ENCODE measurements around the gene TAF3.
"Not testable (repeated sequence)": the region's sequence is repeated elsewhere in the genome, so short reads cannot be mapped to it uniquely, and the experiment has no call there.

Gene TAF3

DNA sequence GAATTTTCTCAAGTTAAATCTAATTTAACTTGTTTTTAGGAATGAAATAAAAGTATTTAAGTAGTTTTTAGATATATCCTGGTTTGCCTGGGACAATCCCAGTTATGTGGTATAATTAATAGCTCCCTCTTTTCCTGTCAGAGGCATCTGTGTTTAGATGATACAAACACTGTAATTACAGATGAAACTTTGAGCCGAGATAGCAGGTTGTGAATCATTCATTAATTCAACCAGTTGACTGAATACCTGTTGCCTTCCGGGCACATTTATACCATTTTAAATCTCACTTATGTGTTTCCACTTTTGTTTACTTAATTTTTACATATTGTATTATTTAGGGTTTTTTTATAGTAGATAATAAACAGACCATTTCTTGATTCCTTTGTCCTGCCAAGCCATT, 154.1 kb downstream of the TAF3 start:
- DNase-seq, result no peak

GRCh38 chr10:7980196-7980595, 161.9 kb downstream of the TAF3 start:
- DNase-seq, result no peak

DNA sequence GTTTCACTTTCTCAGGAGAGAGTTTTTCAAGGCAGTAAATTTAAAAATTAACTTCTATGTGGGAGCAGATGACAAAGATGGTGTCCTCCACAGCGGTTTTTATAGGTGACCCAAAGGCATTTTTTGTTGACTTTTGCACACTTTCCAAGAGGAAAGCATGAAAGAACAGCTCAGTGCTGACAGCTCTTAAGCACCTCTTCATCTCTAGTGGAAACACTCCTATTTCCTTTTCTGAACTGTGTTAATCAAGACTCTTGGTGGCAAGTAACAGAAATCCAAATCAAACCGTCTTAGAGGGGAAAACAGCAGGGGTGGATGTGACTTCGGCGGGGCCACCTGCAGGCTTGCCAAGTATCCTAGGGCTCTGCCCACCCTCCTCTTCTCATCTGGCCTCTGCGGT, 164.4 kb downstream of the TAF3 start:
- no peak for DNase-seq

DNA sequence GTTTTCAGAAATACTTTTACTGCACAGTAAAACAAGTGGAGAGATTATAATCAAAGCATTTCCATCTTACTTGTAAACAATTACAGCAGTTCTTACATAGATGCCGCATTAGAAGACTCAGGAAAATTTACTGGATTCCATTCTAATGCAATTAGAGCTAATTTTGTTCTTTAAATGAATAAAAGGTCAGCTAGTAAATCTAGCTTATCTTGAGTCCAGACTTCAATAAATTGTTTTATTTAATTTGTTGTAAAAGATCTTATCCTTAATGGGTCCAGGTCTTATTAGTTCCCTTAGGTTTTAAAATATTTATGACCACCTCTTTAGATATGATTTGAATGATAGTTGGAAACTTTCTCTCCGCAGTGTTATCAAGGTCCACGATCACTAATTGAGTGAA, 166.0 kb downstream of the TAF3 start:
- DNase-seq, result no peak

GRCh38 chr10:7984896-7985295, 166.6 kb downstream of the TAF3 start:
- no peak for DNase-seq

GRCh38 chr10:7986851-7987250, 168.5 kb downstream of the TAF3 start:
- DNase-seq, result no peak

DNA sequence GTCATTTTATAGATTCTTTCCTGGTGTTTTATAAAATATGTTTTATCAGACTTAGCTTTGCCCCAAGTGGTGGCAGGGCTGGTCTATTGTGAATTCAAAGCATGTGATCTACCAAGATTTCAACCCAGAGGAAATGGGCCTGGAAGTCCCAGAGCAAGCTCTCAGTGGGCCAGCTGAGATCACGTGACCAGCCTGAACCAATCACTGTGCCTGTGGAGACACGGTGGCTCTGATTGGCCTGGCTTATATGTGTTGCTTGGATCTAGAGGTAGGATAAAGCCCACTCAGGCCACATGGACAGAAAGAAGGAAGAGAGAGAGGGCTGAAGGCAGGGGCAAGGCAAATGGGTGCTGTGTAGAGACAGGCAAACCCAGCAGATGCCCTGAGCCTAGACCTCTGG, 170.7 kb downstream of the TAF3 start:
- DNase-seq, result no peak

- DNase-seq, result no peak
These were observed 180.5 kb downstream of the TAF3 start for GRCh38 chr10:7998831-7999230.

GRCh38 chr10:8004469-8005000, 186.2 kb downstream of the TAF3 start:
- DNase-seq, result no peak

DNA sequence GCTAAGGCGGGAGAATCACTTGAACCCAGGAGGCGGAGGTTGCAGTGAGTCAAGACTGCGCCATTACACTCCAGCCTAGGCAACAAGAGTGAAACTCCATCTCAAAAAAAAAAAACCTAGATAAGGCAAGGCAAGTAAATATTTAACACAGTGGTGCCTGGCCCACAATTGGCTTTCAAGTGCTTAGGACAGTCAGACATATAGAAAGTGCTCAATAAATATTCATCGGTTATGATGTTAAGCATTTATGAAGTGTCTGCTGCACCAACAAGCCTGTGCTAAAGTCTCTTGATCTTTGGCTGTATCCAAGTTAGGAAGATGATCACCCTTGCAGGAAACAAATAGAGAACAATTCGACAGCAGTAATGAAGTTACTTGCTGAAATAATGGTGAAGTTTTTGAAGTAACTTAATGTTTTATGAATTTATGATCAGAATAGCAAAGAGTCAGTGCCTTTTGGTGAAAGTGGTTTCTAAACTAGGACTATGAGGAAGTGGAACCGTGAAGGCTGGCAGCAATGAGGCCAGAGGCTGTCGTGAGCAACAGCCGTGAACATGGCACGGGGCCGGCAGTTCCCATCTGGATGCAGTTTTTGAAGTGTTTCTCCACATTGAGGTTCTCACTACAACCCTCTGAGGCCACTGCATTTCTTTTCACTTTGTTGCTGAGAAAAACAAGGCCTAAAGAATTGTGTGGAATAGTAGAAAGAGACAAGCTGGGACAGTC, 188.1 kb downstream of the TAF3 start:
- DNase-seq, result no peak

DNA sequence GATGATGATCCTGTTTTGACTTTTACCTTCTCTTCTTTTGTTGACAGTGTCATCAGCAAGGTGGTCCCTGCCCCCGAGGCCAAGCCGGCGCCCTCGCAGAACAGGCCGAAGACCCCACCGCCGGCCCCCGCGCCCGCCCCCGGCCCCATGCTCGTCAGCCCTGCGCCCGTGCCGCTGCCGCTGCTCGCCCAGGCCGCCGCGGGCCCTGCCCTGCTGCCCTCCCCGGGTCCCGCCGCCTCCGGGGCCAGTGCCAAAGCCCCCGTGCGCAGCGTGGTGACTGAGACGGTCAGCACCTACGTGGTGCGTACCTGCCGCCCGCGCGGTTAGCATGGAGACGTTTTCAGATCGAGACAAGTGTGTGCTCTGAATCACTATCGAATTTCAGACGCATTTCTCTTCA, 190.7 kb downstream of the TAF3 start:
- no peak for DNase-seq

DNA sequence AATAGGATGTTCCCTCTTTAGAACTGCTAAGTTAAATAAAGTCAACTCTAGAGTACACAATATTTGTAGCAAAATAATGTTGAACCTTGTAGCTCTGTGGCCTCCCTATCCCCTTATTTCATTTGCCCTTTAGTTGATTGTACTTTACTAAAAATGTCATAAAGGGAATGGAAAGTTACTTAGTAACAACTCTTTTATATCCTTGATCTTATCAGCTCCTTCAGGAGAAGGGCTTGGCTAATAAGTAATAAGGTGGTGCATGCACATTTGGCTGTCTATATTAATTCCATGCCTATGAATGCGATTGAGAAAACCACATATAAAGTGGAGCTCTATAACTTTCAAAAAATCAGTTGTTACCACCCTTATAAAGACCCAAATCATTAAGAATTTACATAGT, 194.7 kb downstream of the TAF3 start:
- DNase-seq, result no peak

DNA sequence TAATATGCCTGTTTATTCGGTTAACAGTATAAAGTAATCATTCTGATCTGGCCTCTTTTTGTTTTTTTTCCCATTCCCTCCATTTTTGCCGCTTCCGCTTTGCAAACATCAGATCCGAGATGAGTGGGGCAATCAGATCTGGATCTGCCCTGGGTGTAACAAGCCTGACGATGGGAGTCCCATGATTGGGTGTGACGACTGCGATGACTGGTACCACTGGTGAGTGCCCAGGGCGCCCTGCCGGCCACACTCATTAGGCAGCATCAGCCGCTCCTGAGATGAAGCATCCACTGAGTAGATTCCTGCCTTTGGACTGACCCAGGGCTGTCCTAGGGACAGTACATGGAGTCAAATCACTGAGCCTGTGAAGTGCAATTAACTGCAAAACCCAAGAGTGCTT, 195.3 kb downstream of the TAF3 start:
- no peak for DNase-seq

DNA sequence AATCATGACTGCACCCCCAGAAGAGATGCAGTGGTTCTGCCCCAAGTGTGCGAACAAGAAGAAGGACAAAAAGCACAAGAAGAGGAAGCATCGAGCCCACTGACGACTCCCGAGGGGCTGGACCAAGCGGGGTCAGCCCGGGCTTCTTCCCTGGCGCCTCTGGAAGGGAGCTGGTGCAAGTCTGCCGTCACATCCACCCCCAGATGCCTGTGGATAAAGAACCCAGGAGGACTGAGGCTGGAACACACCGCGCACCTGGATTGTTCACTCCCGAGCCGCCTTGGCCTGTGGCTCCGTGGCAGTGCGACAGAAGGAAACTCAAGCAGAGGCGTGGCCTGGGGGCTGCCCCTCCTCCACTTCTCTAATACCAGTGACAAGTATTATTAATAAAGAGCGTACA, 196.3 kb downstream of the TAF3 start:
- DNase-seq, result no peak

DNA sequence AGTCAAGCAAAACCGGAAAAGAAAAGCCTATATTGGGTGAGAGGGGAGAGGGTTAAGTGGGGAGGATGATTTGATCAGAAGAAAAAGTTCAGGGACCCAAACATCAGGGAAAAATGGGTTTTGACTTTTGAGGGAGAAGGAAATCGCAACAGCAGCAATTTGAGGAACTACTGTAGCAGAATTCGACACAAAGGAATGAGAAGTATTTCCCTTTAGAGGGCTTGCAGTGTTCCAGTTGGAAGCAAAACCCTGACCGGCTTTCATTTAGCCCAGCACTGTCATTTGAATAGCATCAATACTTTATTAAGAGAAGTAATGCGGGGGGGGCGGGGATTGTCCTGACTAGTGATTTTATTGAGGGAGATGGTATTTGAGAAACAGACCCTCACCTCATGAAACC, 199.0 kb downstream of the TAF3 start:
- no peak for DNase-seq

- no peak for DNase-seq
These were observed 205.0 kb downstream of the TAF3 start for GRCh38 chr10:8023321-8023720.

- DNase-seq, result no peak
These were observed 205.5 kb downstream of the TAF3 start for GRCh38 chr10:8023851-8024250.

DNA sequence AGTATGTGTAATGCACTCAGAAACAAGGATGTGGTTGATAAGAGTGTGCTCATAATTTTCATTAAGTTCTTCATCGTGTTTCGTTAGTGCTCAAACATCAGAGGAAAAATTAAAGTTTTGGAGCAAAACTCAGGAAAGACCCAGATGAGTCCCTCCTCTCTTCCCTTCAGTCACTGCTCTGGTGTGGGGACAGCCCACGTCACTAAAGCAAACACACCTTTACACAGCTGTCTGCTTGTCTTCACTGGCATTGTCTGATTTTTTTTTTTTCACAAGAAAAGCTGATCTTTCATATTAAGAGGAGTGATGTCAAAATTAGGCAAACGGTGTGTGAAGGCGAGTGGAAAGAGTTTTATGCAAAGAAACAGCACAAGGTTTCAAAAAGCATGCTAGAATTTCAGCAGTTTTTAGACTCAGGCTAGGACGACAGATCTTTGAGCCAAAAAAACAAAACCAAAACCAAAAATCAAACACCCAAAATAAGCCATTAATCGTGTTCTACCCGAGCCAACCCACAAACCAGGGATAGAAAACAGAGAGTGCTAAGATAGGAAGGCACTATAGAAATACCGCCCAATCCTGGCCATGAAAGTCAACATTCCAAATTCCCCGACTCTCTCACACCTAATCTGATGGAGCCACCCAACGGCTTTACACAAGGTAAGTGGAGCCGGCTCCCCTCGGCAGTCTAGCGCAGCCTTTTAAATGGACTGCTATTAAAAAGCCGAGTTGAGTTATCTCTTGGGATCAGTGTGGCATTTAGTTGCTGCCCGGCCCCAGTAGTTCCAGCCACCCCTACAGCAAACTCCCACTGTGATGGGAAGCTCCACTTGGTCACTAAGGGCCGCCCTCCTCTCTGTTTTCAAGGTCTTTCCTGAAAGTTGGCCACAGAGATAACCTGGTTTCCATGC, 208.3 kb downstream of the TAF3 start:
- DNase-seq, result no peak

DNA sequence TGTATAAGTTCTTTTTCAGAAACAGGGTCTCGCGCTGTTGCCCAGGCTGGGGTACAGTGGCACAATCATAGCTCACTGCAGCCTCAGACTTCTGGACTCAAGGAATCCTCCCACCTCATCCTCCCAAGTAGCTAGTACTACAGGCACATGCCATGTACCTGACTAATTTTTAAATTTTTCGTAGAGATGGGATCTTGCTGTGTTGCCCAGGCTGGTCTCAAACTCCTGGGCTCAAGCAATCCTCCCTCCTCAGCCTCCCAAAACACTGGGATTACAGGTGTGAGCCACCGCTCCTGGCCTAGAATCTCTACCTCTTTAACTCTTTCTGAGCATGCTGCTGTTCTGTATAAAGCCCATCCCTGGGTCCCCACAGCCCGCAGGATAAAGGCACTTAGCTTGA, 212.9 kb downstream of the TAF3 start:
- DNase-seq, result not testable (repeated sequence)

DNA sequence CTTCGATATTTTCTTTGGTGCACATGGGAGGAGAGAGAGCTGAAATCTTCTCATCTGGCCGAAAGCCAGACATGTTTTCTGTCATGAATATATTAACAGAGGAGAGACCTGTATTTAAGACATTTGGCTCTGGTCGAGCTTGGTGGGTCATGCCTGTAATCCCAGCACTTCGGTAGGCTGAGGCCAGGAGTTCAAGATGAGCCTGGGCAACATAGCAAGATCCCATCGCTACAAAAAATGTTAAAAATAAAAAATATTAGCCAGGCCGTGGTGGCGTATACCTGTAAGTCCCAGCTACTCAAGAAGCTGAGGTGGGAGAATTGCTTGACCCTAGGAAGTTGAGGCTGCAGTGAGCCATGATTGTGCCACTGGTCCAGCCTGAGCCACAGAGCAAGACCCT, 214.3 kb downstream of the TAF3 start:
- no peak for DNase-seq

DNA sequence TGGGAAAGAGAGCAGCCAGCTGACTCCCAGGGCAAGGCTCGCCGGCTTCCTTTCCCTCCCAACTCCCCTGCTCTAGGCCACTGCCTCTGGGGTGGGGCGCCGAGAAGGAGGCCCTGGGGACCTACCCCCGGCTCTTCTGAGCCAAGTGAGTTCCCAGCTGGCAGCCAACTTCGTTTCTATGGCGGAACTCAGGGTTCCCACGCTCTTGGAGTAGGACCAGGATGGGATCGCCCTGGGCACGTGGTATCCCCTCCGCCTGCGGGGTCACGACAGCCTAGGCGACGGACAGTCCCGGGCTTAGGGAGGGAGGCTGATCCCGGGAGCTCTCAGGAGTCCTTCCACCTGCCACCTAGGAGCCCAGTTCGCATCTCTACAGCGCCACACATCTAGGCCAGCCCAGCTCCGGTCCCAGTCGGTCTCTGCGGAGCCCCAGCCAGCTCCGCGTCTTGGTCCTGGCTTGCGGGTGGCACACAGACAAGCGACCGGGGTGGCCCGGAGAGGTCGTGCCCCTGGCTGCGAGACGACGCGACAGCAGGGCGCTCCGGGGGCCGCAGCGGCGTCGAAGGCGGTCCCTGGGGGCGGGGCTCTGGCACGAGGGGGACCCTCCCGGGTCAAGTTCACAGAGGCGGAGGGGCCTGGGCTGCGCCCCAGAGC, 215.6 kb downstream of the TAF3 start:
- no peak for DNase-seq

GRCh38 chr10:8034466-8035005, 216.2 kb downstream of the TAF3 start:
- DNase-seq, result no peak

DNA sequence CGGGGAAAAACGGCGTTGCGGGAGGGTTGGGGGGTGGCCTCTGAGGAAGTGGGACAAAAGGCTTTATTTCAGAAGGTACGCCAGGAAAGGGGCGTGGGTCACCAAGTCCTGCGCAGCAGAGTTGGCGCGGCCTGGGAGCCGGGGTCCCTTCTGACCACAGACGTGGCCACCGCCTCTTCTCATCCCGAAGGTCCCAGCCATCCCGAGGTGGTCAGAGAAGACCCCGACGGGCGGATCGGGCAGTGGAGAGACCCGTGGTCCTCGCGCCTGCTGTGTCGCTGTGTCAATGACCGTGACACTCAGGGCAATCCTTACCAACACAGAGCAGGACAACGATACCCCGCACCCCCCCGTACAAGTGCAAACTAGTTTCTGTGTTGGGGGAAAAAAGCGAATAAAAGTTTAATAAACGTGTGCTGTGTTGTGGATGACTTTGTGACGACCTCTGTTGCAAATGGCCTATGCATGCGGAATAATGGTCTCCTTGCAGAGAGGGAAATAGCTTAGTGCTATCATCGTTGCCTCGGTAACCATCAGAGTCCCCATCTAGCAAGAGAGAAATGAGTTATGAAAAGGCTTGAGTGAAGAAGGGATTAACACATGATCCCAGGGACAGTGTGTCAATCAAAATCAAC, 216.8 kb downstream of the TAF3 start:
- DNase-seq, result no peak

Data from NCI-H2171 treated with DMSO at 0.1 percent for 48 hours (cell line).